ENCODE data around the gene ATP8B4.

- TF ChIP-seq POLR2A (IDR thresholded peaks at IDR 0.05) = no peak
- TF ChIP-seq CTCF (IDR thresholded peaks at IDR 0.05) = no peak
- no peak for TF ChIP-seq EP300 (IDR thresholded peaks at IDR 0.05)
These were observed 57.5 kb downstream of the ATP8B4 start for GRCh38 chr15:50061503-50061902.

Measured in upper lobe of left lung (tissue), 4 donors.